CD14-positive monocyte (primary cell): ENCODE measurements around the gene CGNL1. TPM values are rescaled to one million over a fixed set of nuclear protein-coding genes. Genes with fewer than 3 reads are reported as not detected.

Experiments
- DNase-seq, 3 donors: peaks; one replicate each; pipeline ENCODE4 v3.0.0-alpha.2; 2011 to 2022
- H2AFZ ChIP-seq: 2 replicates; pipeline ENCODE4 v1.6.0; 2012; ENCODE audit warnings: mild to moderate bottlenecking, low read depth, low read length, inconsistent platforms; ENCODE audit not compliant: insufficient read depth, poor library complexity, severe bottlenecking
- H3K27ac ChIP-seq, 2 donors: 1 replicate in 1 of 2; 2 replicates in 1 of 2; pipeline ENCODE4 v1.5.1; 2012 to 2013; ENCODE audit warnings: low read length in 2 of 2, control low read depth in 1 of 2, inconsistent platforms in 1 of 2, low read depth in 1 of 2, mild to moderate bottlenecking in 1 of 2
- H3K27me3 ChIP-seq, 2 donors: one replicate each; pipeline versions ENCODE4 v1.6.0 to v1.6.1; 2011 to 2013; ENCODE audit warnings: low read length in 2 of 2; ENCODE audit not compliant: control insufficient read depth in 2 of 2, insufficient read depth in 2 of 2
- H3K36me3 ChIP-seq, 2 donors: replicated peaks in 1 of 2; 1 replicate in 1 of 2; 2 replicates in 1 of 2; pipeline versions ENCODE4 v1.5.1 to v1.6.1; 2012 to 2013; ENCODE audit warnings: low read length in 2 of 2, control low read depth in 1 of 2, inconsistent platforms in 1 of 2, mild to moderate bottlenecking in 1 of 2; ENCODE audit not compliant: insufficient read depth in 2 of 2, control insufficient read depth in 1 of 2
- H3K4me1 ChIP-seq, 2 donors: 1 replicate in 1 of 2; 2 replicates in 1 of 2; pipeline versions ENCODE4 v1.5.1 to v1.6.1; 2012 to 2013; ENCODE audit warnings: low read length in 2 of 2, control low read depth in 1 of 2, inconsistent platforms in 1 of 2, mild to moderate bottlenecking in 1 of 2, moderate library complexity in 1 of 2; ENCODE audit not compliant: insufficient read depth in 2 of 2, control insufficient read depth in 1 of 2
- H3K4me2 ChIP-seq: replicated peaks from 2 replicates; pipeline ENCODE3; 2012; ENCODE audit warnings: low read length, moderate library complexity, mild to moderate bottlenecking; ENCODE audit not compliant: poor library complexity, severe bottlenecking; ENCODE audit errors: extremely low read depth
- H3K4me3 ChIP-seq, 3 experiments: fragments of 200-600 bp in 1 of 3; sonication (generic) in 1 of 3; replicated peaks in 1 of 3; 1 replicate in 2 of 3; 2 replicates in 1 of 3; pipeline ENCODE4 v1.5.1; 2011 to 2013; ENCODE audit warnings: low read length in 3 of 3, mild to moderate bottlenecking in 3 of 3, control low read depth in 2 of 3, low read depth in 2 of 3, inconsistent platforms in 1 of 3, moderate library complexity in 1 of 3
- H3K79me2 ChIP-seq: 2 replicates; pipeline ENCODE4 v1.6.0; 2012; ENCODE audit warnings: mild to moderate bottlenecking, control low read depth, inconsistent platforms, low read length, moderate library complexity; ENCODE audit not compliant: insufficient read depth
- H3K9ac ChIP-seq: 2 replicates; pipeline ENCODE4 v1.6.0; 2017; ENCODE audit warnings: low read length, mild to moderate bottlenecking; ENCODE audit not compliant: insufficient read depth, poor library complexity, severe bottlenecking
- H3K9me3 ChIP-seq, 2 donors: replicated peaks in 1 of 2; 1 replicate in 1 of 2; 2 replicates in 1 of 2; pipeline versions ENCODE4 v1.5.1 to v1.6.1; 2012 to 2013; ENCODE audit warnings: low read length in 2 of 2, control low read depth in 1 of 2; ENCODE audit not compliant: control insufficient read depth in 1 of 2, insufficient read depth in 1 of 2
- H4K20me1 ChIP-seq: 2 replicates; pipeline ENCODE4 v1.6.0; 2012; ENCODE audit warnings: mild to moderate bottlenecking, low read length, control low read depth, moderate library complexity; ENCODE audit not compliant: insufficient read depth
- H3K27ac Mint-ChIP-seq, 7 donors: one replicate each; pipeline ENCODE4 v1.8.0; 2020; ENCODE audit warnings: mild to moderate bottlenecking in 7 of 7, mixed read lengths in 7 of 7, moderate library complexity in 6 of 7, inconsistent platforms in 2 of 7
- H3K27me3 Mint-ChIP-seq, 3 donors: one replicate each; pipeline ENCODE4 v1.8.0; 2021 to 2022; ENCODE audit warnings: low read depth in 3 of 3, mild to moderate bottlenecking in 3 of 3, mixed read lengths in 3 of 3, moderate library complexity in 3 of 3, inconsistent platforms in 1 of 3
- H3K36me3 Mint-ChIP-seq, 2 donors: one replicate each; pipeline ENCODE4 v1.8.0; 2020; ENCODE audit warnings: mixed read lengths in 2 of 2, inconsistent platforms in 1 of 2, mild to moderate bottlenecking in 1 of 2
- H3K4me1 Mint-ChIP-seq: one replicate; pipeline ENCODE4 v1.8.0; 2020; ENCODE audit warnings: mild to moderate bottlenecking, mixed read lengths
- H3K4me3 Mint-ChIP-seq, 2 donors: one replicate each; pipeline ENCODE4 v1.8.0; 2020; ENCODE audit warnings: mild to moderate bottlenecking in 2 of 2, mixed read lengths in 2 of 2, moderate library complexity in 1 of 2
- H3K9me3 Mint-ChIP-seq, 7 donors: one replicate each; pipeline ENCODE4 v1.8.0; 2020 to 2022; ENCODE audit warnings: mixed read lengths in 7 of 7, mild to moderate bottlenecking in 6 of 7, moderate library complexity in 6 of 7, inconsistent platforms in 2 of 7
- CTCF ChIP-seq: fragments of 200-600 bp; IDR thresholded peaks from one replicate; pipeline ENCODE4 v1.8.0; 2022; ENCODE audit warnings: antibody characterized with exemption, mild to moderate bottlenecking
- WGBS: methylation state at CpG from one replicate; pipeline ENCODE4 v1.1.5; 2013; ENCODE audit warnings: missing lambda C conversion rate; ENCODE audit not compliant: insufficient coverage; 5-methylcytosine and 5-hydroxymethylcytosine counted together
- intact Hi-C, 2 donors: fragments of 100-400 bp; cut with micrococcal nuclease; formaldehyde crosslinking; loops; one replicate each; pipeline versions ENCODE4 v1.15.0 to v1.15.1; 2023
- polyA plus RNA-seq, 3 donors: library from polyadenylated mRNA; depleted of rRNA in 1 of 3; unstranded in 2 of 3; stranded (reverse) in 1 of 3; fragments of 300-500 nt in 2 of 3; fragments of >200 nt in 1 of 3; fragmentation: Illumina TruSeq in 2 of 3; gene quantifications; 1 replicate in 2 of 3; 2 replicates in 1 of 3; pipeline ENCODE4 v1.2.3, GENCODE V29; 2012 to 2021

CGNL1 gene
- polyA plus RNA-seq, 3 donors, result not detected

DNA sequence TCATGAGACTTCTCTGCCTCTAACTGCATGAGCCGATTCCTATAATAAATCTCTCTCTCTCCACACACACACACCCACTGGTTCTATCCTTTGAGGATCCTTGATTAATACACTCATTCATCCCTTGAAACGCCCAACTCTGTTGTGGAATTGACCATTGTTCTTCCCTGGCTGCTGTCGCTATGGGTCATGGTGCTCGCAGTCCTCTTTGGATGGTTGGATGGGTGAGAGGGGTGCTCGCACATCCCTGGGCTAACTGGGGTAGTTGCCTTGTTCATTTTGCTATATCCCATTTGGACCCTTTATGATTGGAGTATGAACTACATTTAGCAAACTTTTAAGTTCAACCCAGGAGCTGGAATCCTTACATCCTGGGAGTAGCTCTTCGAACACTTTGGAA, 181.5 kb downstream of the CGNL1 start:
- Mint-ChIP-seq H3K36me3 (no peaks in the 10 kb centered on the region), H3K27me3 (peaks cover 5 to 15% (median 10%) of the 10 kb centered on the region in 3 donors), H3K4me3 (no peak overlapping the region), H3K9me3 (peaks cover 0 to 2% (median 0%) of the 10 kb centered on the region in 7 donors), H3K27ac (no peak overlapping the region), H3K4me1 (peaks cover 18% of the 10 kb centered on the region)
- WGBS, result 94% methylated on average over 2 of the region's 6 CpGs
- Histone ChIP-seq H3K79me2 (no peaks in the 10 kb centered on the region), H3K9me3 (no peaks in the 10 kb centered on the region), H3K27ac (no peak overlapping the region), H3K36me3 (no peaks in the 10 kb centered on the region), H3K9ac (no peak overlapping the region), H3K4me1 (peaks cover 6 to 10% of the 10 kb centered on the region in 2 donors), H3K4me2 (no peak overlapping the region), H3K27me3 (no peaks in the 10 kb centered on the region), H3K4me3 (no peak overlapping the region), H4K20me1 (no peaks in the 10 kb centered on the region), H2AFZ (no peak overlapping the region)
- no peak for TF ChIP-seq CTCF
- intact Hi-C loops, result loop anchor here in 1 of 2 donors (10.0 kb wide), 1 partner anchor 97 kb away; no protein-coding TSS in a partner anchor
- DNase-seq, result no peak

DNA sequence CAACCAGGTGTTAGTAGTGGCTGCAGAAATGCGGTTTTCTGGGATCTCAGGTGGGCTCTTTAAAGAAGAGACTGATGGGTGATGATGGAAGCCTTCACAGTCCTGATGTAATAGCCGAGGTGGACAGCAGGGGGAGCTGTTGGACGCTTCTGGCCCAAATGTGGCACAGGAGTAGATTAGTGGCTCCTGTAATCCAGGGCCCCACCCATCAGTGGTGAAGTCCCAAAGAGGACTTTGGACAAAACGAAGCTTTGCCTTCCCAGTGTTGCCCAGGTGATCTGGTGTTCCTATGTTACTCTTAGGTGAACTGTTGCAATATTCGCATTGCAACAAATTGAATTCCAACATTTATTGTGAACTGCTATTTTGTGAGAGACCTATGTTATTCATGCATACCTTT, 183.6 kb downstream of the CGNL1 start:
- Histone ChIP-seq H3K27ac (no peak overlapping the region), H3K9ac (no peak overlapping the region), H3K4me2 (no peak overlapping the region), H3K9me3 (no peaks in the 10 kb centered on the region), H3K4me1 (peaks cover 6 to 10% of the 10 kb centered on the region in 2 donors), H4K20me1 (no peaks in the 10 kb centered on the region), H2AFZ (no peak overlapping the region), H3K4me3 (no peak overlapping the region), H3K36me3 (no peaks in the 10 kb centered on the region), H3K79me2 (no peaks in the 10 kb centered on the region), H3K27me3 (peaks cover 0 to 4% of the 10 kb centered on the region in 2 donors)
- H3K36me3 Mint-ChIP-seq, result no peaks in the 10 kb centered on the region
- peak overlapping the region in 2 of 7 donors; percentile 12 to 72 for H3K27ac Mint-ChIP-seq
- WGBS, result 33% methylated on average over 5 of the region's 5 CpGs
- peaks cover 5 to 27% (median 11%) of the 10 kb centered on the region in 3 donors for H3K27me3 Mint-ChIP-seq
- intact Hi-C loops, result loop anchor here in 1 of 2 donors (10.0 kb wide), 1 partner anchor 95 kb away; no protein-coding TSS in a partner anchor
- H3K4me3 Mint-ChIP-seq, result no peak overlapping the region
- peaks cover 0 to 2% (median 0%) of the 10 kb centered on the region in 7 donors for H3K9me3 Mint-ChIP-seq
- TF ChIP-seq CTCF, result peak; percentile 96
- peaks cover 26% of the 10 kb centered on the region for H3K4me1 Mint-ChIP-seq
- peak; percentile 26 to 61 (median 53) for DNase-seq
